Endometrial microvascular endothelial cells (primary cell): ENCODE data around the gene PLA2G2F. TPM values are rescaled to one million over a fixed set of nuclear protein-coding genes. Genes with fewer than 3 reads are reported as not detected.
"Not testable (repeated sequence)": the region's sequence is repeated elsewhere in the genome, so short reads cannot be mapped to it uniquely, and the experiment has no call there.

Source experiments
- in situ Hi-C: cut with HindIII; loops from 2 replicates; pipeline ENCODE4 v1.10.0; 2017; ENCODE audit warnings: low sequenced_read_pairs, low pct_unique_long_range_greater_than_20kb; ENCODE audit errors: inconsistent ontology term
- total RNA-seq: library from RNA; depleted of rRNA; stranded (reverse); fragments of >200 nt; gene quantifications from one replicate; pipeline ENCODE4 v1.2.3, GENCODE V29; 2015; ENCODE audit errors: inconsistent ontology term

PLA2G2F gene
- total RNA-seq, 1 donor from 2014 or later: not detected

DNA sequence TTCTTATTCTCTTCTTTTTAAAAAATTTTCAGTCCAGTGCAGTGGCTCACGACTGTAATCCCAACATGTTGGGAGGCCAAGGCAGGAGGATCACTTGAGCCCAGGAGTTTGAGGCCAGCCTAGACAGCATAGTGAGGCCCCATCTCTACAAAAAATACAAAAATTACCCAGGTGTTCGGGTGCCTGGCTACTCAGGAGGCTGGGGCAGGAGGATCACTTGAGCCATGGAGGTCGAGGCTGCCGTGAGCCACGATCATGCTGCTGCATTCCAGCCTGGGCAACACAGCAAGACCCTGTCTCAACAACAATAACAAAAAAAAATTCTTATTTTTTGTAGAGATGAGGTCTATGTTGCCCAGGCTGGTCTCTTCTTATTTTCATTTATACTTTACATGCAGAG lies 27.7 kb upstream of the PLA2G2F start:
- in situ Hi-C loops: no loop called here

DNA sequence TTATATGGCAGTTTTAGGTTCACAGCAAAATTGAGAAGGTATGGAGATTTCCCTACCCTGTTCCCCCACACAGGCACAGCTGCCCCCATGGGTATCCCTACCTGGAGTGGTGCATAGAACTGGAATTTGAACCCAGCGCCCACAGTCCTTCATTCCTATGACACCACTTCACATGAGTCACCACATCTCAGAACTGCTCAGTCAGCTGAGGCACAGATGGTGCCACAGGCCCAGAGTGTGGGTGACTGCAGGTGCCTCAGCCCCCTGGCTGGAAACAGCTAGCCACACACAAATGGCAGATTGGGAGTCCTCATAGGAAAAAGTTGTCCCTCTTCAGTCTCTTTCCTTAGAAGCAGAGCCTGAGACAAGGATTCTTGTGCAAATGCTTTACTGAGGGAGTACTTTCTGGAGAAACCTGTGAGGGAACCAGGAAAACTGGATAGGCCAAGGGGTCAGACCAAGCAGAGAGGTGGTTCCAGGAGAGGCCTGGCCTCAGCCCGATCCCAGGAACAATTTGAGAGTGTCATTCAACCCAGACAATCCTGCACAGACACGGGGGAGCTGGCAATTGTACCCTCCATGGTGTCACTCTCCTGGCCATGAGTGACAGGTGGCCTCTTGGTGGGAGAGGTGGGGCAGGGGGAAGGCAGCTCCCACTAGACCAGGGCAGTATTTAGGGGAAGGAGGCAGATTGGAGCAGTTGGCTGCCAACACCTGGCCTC lies 26.7 kb upstream of the PLA2G2F start:
- in situ Hi-C loops: no loop called here

DNA sequence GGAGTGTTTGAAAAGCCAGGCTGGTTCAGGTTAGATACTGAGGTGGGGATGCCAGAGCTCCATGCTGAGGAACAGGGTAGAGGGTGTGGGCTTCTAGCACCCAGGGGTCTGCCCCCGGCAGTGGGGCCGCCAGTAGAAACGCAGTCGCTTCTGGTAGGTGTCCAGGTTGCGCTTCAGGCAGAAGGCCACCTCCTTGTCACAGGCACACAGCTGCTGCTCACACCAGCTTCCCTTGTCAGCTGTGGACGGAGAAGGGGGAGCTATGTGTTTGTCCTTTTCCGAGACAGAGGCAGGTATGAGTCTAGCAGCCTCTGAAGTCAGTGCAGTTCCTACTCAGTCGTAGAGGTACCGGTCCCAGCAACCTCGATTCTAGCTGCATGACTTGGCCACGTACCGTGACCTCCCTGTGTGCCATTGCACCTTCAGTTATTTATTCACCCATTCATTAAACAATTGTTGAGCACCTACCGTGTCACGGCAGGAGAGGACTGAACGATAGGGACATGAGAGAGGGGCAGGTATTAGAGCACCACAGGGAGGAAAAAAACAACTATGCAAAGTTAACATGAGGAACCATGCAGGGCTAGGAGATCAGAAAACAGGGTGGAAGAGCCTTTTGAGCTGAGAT lies 25.0 kb upstream of the PLA2G2F start:
- in situ Hi-C loops: no loop called here

DNA sequence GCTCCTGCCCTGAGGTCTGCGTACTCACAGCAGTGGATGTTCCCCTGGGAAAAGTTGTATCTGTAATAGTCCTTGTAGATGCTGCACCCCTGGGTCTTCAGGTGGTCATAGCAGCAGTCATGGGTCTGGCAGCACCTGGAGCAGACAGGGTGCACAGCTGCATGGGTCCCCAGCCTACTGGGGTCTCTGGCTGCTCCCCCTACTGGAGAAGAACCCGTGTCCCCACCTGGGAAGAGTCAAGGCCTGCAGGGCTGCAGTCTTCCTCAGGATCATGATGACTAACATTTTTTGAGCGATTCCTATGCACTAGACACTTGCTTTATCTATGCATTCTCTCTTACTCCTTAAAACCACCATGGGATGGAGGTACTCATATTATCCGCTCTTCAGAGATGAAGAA lies 23.6 kb upstream of the PLA2G2F start:
- in situ Hi-C loops: no loop called here

DNA sequence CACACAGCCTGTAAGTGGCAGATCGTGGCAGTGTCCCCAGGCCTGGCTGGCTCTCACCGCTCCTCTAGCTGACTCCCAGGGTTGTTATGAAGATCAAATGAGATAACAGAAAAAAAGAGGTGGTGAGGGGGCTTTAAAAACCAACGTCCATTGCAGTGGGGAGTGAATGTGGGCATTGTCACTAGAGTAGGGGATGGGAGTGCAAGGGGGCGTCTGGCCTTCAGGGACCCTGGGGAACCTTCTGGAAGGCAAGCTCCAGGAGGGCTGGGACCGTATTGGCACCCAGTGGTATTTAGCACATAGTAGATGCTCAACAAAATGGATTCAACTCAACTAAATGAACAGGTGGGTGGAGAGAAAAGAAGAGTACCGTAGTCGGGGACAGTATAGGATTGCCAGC lies 23.2 kb upstream of the PLA2G2F start:
- in situ Hi-C loops: no loop called here

DNA sequence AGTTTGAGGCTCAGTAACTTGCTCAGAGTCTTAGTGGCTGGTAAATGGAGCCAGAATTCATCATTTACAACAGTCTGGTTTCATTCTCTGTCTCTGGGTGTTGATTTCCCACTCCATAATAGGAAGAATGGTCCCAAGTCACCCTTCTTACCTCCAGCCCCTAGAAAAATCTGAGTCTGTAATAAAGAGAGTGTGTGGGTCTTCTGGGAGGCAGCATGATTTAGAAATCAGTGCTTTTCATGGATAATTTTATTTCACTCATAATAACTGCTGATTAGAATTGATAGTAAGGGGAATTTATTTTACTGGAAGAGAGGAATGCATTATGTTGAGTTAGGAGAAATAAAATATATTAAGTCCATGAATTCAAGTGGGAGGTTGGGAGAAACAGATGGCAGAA lies 21.9 kb upstream of the PLA2G2F start:
- in situ Hi-C loops: no loop called here

DNA sequence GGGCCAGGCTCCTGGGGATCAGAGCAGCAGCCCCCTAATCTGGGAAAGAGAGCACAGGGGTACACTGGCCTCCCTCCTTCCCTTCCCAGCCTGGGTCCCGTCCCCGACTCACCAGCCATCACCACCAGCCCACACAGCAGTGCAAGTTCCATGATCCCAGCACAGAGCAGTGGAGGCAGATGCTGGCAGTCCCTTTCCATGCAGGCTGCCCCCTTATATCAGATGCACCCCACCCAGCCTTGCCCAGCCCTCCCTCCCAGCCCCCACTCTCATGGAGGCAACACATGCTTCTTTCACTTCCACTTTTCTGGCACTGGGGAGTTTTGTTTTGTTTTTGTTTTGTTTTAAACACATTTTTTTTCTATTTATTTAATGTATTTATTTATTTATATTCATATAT lies 19.8 kb upstream of the PLA2G2F start, which contains the start of gene PLA2G2D:
PLA2G2D (minus strand) TSS at position 190 of the 400 bp plus-strand sequence; CDS start at position 152, 38 bp downstream.
- in situ Hi-C loops: no loop called here

DNA sequence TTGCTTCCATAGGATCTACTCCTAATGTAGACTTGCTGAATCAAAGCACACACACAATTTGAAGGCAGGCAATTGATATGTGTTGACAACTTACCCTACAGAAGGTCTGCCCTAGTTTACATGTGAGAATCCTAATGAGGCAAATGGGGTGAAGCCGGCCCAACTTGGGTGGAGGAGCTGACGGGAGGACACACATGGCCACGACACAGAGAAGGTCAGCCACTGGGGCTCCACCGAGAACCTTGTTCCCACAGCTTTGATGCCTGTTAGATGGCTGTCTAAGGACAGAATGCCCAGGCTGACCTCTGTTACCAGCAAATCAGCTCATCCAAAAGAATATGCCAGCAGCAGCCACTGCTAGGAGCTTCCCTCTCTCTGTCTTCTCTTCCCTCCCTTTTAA lies 18.3 kb upstream of the PLA2G2F start:
- in situ Hi-C loops: no loop called here

DNA sequence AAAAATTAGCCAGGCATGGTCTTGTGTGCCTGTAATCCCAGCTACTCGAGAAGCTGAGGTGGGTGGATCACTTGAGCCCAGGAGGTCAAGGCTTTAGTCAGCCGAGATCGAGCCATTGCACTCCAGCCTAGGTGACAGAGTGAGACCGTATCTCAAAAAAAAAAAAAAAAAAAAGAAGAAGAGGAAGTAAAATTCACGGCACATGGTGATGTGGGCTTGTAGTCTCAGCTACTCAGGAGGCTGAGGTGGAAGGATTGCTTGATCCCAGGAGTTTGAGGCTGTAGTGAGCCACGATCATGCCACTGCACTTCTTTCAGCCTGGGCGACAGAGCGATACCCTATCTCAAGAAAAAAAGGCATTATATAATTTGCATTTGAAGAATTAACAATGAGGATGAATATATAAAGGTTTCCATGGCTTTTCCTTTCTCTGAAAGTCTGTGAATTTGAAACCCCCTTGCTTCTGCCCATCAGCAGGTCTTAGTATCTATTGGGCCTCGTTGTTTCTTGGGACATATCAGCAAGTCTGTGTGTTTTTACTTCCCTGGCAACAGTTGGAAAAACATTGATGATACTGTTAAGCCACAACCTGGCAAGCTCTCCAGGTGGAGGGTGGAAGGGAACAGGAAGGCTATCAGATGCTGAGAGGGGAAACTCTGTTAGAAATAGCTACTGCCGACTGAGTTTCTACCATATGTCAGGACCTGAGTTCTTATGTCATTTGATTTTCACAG lies 15.2 kb upstream of the PLA2G2F start:
- in situ Hi-C loops: no loop called here

DNA sequence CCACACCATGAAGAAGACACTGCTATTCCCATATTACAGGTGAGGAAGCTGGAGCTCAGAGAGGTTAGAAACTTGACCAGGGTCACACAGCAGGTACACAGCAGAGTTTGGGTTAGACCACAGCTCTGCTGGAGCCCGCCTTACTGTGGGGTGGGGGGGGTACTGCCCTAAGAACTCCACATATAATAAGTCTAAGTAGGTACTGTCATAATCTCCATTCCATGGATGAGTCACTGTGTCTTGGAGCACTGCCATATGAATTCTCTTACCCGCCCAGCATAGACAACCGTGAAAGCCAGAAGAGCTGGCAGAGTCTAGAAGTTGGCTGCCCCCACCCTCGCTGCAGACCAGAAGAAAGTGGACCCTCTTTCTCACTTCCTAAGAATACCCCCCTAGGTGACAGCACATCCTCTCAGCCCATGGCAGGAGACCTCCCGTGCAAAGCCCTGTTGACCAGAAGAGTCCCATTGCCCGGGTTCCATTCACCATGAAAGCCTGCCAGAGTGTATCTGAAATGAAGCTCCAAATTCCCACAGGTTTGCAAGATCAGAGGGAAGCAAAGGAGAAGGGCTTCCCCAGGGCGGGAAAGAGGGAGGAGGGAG lies 14.6 kb upstream of the PLA2G2F start:
- in situ Hi-C loops: no loop called here

DNA sequence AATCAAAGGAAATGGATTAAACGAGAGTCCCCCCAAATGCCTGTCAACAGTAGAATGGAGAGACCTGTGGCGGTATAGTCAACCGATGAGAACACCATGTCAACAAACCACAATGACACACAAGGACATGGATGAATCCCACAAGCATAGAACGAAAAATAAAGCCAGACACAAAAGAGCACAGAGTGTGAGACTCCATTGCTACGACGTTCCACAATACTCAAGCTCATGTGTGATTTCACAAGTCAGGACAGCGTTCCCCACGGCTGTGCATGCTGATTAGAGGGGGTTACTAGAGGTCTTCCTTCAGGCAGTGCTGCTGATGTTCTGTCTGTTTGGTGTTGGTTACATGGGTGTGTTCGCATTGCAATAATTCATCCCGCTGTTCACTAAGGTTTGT lies 14.0 kb upstream of the PLA2G2F start:
- in situ Hi-C loops: no loop called here

DNA sequence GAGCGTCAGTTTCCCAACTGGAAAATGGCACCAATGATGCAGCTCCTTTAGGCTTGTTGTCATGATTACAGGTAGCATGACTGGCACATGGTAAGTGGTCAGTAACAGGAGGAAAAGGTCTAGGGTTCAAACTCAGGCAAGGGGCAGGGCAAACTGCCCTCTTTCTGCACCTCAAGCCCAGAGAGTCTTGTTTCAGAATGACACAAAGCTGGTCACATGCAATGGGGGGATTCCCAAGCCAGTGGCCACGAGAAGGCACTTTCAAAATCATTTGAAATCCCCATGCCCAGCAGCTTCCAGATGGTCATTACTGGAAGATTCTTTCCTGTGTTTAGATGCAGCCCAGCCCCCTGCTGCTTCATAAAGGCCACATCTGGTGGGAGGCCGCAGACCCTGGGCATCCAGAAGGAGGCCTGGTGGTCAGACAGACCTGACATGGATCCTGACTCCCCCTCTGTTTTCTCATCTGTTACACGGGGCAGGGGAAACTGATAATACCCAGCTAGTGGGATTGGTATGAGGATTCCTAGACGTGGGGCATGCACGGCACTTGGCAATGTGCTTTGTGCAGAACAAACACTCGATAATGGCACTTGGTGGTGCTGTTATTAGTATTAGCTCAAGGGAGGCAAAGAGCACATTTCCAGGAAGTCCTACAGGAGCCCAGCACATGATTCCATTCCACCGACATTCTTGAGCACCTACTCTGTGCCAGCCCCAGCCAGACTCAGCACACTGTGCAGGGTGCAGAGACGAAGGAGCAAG lies 12.9 kb upstream of the PLA2G2F start:
- in situ Hi-C loops: no loop called here

DNA sequence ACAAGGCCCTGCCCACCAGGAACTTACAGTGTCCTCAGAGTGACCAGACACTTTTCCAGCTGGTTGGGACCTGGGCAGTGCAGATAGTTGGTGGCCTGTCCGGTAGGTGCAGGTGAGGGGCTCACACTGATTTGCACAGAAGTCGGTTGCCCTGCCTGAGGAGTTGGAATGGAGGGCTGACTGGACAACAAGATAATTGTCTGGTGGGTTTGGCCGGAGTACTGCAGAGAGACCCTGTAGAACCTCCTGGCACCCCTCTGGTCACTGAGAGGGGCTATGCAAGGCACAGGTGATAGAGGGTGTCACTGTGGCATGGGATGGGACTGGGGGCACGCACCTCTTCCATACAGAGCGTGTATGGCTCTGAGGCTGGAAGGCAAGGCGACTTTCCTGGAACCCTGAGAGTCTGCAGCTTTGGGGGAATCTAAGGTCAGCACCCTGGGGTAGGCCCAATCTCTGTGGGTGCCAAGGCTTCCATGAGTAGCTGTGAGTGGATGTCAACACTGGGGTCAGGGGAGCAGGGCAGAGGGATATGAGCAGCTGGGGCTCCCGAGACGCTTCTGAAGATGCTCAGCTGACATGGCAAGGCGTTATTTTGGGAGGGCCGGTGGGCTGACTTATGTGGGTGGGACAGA lies 12.2 kb upstream of the PLA2G2F start:
- in situ Hi-C loops: no loop called here

DNA sequence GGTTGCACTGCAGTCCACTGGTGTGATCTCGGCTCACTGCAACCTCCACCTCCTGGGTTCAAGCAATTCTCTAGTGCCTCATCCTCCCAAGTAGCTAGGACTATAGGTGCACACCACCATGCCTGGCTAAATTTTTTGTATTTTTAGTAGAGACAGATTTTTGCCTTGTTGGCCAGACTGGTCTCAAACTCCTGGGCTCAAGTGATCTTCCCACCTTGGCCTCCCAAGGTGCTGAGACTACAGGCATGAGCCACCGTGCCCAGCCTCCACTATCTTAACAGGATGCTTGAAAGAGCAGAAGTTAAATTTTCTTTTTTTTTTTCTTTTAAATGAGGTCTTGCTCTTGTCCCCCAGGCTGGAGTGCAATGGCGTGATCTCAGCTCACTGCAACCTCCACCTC lies 8.6 kb upstream of the PLA2G2F start:
- in situ Hi-C loops: not testable (repeated sequence)

DNA sequence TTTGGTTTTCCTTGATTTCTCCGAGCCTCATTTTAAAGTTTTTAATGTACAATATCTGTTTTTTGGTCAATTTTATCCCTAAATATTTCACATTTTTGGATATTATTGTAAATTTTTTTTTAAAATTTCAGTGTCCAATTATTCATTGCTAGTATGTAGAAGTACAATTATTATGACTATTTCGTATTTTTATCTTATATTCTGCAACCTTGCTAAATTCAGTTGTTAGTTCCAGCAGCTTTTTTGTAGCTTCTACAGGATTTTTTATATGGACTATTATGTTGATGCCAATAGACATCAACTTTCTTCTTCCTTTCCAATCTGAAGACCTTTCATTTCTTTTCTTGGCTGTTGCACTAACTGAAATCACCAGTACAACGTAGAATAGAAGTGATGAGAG lies 4.1 kb upstream of the PLA2G2F start:
- in situ Hi-C loops: no loop called here

DNA sequence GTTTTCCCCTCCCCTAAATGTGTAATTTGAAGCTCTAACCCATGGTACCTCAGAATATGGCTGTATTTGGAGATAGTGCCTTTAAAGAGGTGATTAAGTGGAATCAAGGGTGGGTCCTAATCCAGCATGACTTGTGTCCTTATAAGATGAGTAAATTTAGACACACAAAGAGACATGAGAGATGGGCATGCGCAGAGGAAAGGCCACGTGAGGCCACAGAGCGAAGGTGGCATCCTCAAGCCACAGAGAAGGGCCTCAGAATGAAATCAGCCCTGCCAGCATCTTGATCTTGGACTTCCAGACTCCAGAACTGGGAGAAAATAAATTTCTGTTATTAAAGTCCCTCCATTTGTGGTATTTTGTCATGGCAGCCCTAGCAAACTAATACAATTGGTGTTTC lies 2.9 kb upstream of the PLA2G2F start:
- in situ Hi-C loops: no loop called here

DNA sequence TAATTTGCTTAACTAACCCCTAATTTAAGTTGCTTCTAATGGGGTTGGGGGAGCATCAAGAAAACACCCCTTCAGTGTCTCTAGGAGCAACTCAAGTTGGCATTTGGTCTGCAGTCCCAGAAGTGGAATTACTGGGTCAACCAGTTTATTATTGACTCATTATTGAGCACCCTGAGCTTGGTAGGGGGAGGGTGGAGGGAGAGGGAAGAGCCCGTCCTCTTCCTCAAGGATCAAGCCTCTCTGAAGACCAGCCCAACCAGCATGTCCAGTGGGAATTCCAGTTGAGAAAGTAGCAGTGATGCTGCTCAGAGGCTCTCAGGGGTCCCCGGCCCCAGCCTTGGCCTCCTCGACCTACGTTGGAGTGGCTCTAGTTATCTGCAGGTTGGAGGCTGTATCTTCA lies 2.1 kb upstream of the PLA2G2F start:
- in situ Hi-C loops: no loop called here

DNA sequence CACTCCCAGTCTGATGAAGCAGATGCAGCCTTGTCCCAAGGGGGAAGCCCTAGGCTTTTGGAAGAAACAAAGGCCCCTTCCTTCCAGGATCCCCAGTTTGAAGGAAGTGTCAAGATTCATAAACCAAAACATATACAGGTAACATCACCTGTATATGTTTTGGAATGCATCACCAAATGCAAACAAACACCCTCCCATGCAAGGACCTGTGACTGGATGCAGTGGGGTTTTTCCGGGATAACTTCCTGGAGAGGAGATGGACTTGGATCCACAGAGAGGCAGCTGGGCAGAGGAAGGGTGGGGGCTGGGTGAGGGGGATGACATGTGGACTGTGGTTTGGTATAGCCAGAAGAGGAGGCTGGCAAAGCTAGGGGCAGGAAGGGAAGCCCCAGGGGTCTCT lies 1.5 kb upstream of the PLA2G2F start:
- in situ Hi-C loops: no loop called here

DNA sequence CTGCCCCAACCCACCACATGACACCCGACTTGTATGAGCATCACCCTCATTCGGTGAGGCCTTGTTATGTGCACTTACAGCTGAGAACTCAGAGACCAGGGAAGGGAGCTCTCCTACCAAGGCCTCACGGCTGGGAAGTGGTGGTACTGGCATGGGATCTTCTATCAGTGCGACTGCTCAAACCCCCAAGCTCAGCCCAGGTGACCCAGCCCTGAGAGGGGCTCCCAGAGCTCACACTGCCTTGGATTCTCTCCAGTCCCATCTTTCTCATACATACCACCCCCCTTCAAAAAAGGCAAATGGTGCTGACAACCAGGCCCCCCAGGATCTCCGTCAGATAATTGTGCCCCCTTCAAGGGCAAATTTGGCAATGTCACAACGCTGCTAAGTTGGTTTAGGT lies 777 bp upstream of the PLA2G2F start:
- in situ Hi-C loops: no loop called here
